MCF 10A (cell line): ENCODE data around the gene PDGFC. TPM values are rescaled to one million over a fixed set of nuclear protein-coding genes. Genes with fewer than 3 reads are reported as not detected.

Experiments
- BruUV-seq: library from RNA; stranded (reverse); fragments of 400-500 nt; replicated peaks from 2 replicates; lab custom pipeline; 2021; lab: Mats Ljungman, UMichigan
- CTCF ChIA-PET: fragments of 300-600 bp; sonication (Branson Sonifier 250); formaldehyde crosslinking; extraction: SDS; loops from one replicate; lab custom pipeline; 2021; ENCODE audit warnings: antibody characterized with exemption, inconsistent platforms; lab: Yijun Ruan, JAX
- POLR2A ChIA-PET: fragments of 300-600, 350-650 bp; sonication (Branson Sonifier 250); formaldehyde crosslinking; extraction: SDS; loops from one replicate; lab custom pipeline; 2020; ENCODE audit warnings: antibody characterized with exemption, inconsistent platforms; lab: Yijun Ruan, JAX
- DNase-seq: peaks from one replicate; pipeline ENCODE4 v3.0.0-alpha.2; 2018; ENCODE audit not compliant: unreplicated experiment
- H3K27ac Mint-ChIP-seq: one replicate; pipeline ENCODE4 v1.8.0; 2022; ENCODE audit warnings: mild to moderate bottlenecking, low read depth, mixed read lengths; ENCODE audit not compliant: unreplicated experiment
- H3K27me3 Mint-ChIP-seq: one replicate; pipeline ENCODE4 v1.8.0; 2022; ENCODE audit warnings: mixed read lengths; ENCODE audit not compliant: insufficient read depth, unreplicated experiment
- H3K36me3 Mint-ChIP-seq: one replicate; pipeline ENCODE4 v1.8.0; 2022; ENCODE audit warnings: mild to moderate bottlenecking, moderate library complexity, mixed read lengths; ENCODE audit not compliant: insufficient read depth, unreplicated experiment
- H3K4me1 Mint-ChIP-seq: one replicate; pipeline ENCODE4 v1.8.0; 2022; ENCODE audit warnings: mixed read lengths; ENCODE audit not compliant: insufficient read depth, unreplicated experiment
- H3K4me3 Mint-ChIP-seq: one replicate; pipeline ENCODE4 v1.8.0; 2022; ENCODE audit warnings: mild to moderate bottlenecking, moderate library complexity, mixed read lengths; ENCODE audit not compliant: unreplicated experiment
- H3K9me3 Mint-ChIP-seq: one replicate; pipeline ENCODE4 v1.8.0; 2022; ENCODE audit warnings: mixed read lengths; ENCODE audit not compliant: unreplicated experiment
- intact Hi-C: fragments of 100-400 bp; cut with micrococcal nuclease; formaldehyde crosslinking; loops from 2 replicates; pipeline ENCODE4 v1.14.1; 2022
- total RNA-seq: library from RNA; stranded (reverse); gene quantifications from 2 replicates; pipeline ENCODE4 v1.2.3, GENCODE V29; 2022
- TF ChIP-seq, protein P1 (sequence below): fragments of 200-600 bp; IDR thresholded peaks from one replicate; pipeline ENCODE4 v1.8.0; 2022; ENCODE audit warnings: antibody characterized with exemption, mild to moderate bottlenecking; ENCODE audit not compliant: unreplicated experiment

PDGFC gene
- total RNA-seq, 1 experiment from 2014 or later = 74.8 TPM

DNA sequence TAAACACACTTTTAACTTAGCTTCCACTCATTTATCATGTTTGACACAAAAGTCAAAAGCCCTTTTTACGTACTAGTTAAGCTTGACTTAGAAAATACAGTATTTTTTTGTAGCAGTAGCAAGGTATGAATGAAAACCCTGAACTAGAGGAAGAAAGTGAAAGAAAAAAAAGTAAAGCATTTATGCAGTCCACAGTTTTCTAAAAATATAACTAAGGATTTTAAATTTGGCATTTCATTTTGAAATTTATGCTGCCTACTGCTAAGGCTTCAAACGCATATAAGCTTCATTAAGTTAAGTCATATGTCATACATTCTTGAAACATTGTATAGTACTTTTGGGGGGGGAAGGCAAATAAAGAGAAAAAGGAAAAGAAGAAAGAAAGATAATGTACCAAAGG is 201.5 kb downstream of the PDGFC start:
- Mint-ChIP-seq H3K36me3 (peaks cover 24% of the 10 kb centered on the region), H3K27ac (peak overlapping the region; percentile 52), H3K4me1 (peaks cover 46% of the 10 kb centered on the region), H3K4me3 (peak overlapping the region; percentile 63), H3K27me3 (no peaks in the 10 kb centered on the region), H3K9me3 (no peaks in the 10 kb centered on the region)
- TF ChIP-seq, protein P1, sequence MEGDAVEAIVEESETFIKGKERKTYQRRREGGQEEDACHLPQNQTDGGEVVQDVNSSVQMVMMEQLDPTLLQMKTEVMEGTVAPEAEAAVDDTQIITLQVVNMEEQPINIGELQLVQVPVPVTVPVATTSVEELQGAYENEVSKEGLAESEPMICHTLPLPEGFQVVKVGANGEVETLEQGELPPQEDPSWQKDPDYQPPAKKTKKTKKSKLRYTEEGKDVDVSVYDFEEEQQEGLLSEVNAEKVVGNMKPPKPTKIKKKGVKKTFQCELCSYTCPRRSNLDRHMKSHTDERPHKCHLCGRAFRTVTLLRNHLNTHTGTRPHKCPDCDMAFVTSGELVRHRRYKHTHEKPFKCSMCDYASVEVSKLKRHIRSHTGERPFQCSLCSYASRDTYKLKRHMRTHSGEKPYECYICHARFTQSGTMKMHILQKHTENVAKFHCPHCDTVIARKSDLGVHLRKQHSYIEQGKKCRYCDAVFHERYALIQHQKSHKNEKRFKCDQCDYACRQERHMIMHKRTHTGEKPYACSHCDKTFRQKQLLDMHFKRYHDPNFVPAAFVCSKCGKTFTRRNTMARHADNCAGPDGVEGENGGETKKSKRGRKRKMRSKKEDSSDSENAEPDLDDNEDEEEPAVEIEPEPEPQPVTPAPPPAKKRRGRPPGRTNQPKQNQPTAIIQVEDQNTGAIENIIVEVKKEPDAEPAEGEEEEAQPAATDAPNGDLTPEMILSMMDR = no peak
- intact Hi-C loops = loop anchor here (2.0 to 10.0 kb wide), 5 partner anchors 61 to 355 kb away; no protein-coding TSS in a partner anchor
- no peak for DNase-seq
- no TSS peak for BruUV-seq
- CTCF ChIA-PET = interaction anchor here (0.7 to 2.2 kb wide), 7 partner anchors 92 to 657 kb away, joined by 3 to 7 read pairs (median 4); partner anchors contain the start of gene PDGFC
- POLR2A ChIA-PET = interaction anchor here (0.6 to 8.3 kb wide), 17 partner anchors 8 to 296 kb away, joined by 3 to 91 read pairs (median 8); partner anchors contain the start of gene PDGFC

DNA sequence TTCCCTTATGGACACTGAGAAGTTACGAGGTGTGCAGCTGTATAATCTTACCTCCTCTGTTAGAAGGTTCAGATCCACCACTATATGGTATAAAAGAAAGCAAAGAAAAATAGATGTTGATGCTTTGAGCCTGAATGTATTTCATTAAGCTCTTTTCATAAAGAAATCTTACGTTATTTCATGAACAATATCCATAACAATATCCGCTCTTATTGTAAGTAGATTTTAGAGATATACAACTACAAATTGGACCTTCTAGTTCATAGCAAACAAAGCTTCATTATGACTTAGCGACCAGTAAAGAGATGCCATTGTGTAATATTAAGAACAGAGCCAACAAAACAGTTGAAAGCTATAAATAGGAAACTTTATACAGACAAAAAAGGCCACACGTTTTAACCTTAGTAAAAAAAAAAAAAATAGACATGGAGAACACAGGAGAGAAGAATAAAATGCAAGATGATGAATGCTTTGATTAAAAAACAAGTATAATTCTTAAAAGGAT is 203.6 kb downstream of the PDGFC start:
- no peak overlapping the region for H3K4me3 Mint-ChIP-seq

DNA sequence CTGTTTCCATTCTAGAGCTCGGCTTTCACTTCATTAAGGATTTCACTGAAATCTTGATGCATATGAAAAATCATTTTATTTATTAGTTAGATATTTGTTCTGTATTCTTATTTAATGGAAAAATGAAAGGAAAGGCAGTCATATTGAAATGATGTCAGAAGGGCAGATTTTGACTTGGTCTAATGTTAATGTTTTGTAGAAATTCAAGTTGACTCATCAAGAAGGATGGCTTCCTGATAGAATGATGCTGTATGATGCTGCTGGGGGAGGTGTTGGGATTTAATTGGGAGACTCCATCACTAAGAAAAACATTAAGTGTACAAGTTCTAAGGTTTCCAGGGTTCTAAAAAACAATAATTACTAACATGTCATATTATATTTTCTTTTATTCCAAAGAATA is 204.8 kb downstream of the PDGFC start:
- peaks cover 41% of the 10 kb centered on the region for H3K4me1 Mint-ChIP-seq
- ChIA-PET CTCF (interaction anchor here (0.9 kb wide), 1 partner anchor 797 kb away, joined by 3 read pairs; no protein-coding TSS in a partner anchor), POLR2A (interaction anchor here (8.2 kb wide), 1 partner anchor 179 kb away, joined by 64 read pairs; no protein-coding TSS in a partner anchor)
- H3K27ac Mint-ChIP-seq = peak overlapping the region; percentile 40
- H3K36me3 Mint-ChIP-seq = peaks cover 34% of the 10 kb centered on the region
- no peaks in the 10 kb centered on the region for H3K27me3 Mint-ChIP-seq
- intact Hi-C loops = no loop called here
- BruUV-seq = no TSS peak
- no peaks in the 10 kb centered on the region for H3K9me3 Mint-ChIP-seq
- DNase-seq = no peak
- TF ChIP-seq, protein P1 = no peak
- H3K4me3 Mint-ChIP-seq = no peak overlapping the region

More for the DNA sequence above, 203.6 kb downstream of the PDGFC start:
- intact Hi-C loops = no loop called here
- Mint-ChIP-seq H3K27ac (peak overlapping the region; percentile 91), H3K4me1 (peaks cover 46% of the 10 kb centered on the region), H3K27me3 (no peaks in the 10 kb centered on the region), H3K36me3 (peaks cover 32% of the 10 kb centered on the region), H3K9me3 (no peaks in the 10 kb centered on the region)
- DNase-seq = no peak
- ChIA-PET CTCF (interaction anchor here (0.6 to 1.0 kb wide), 4 partner anchors 144 to 386 kb away, joined by 3 to 5 read pairs (median 4); no protein-coding TSS in a partner anchor), POLR2A (interaction anchor here (0.6 to 8.2 kb wide), 7 partner anchors 17 to 588 kb away, joined by 3 to 64 read pairs (median 3); no protein-coding TSS in a partner anchor)
- no TSS peak for BruUV-seq
- TF ChIP-seq, protein P1 = no peak

DNA sequence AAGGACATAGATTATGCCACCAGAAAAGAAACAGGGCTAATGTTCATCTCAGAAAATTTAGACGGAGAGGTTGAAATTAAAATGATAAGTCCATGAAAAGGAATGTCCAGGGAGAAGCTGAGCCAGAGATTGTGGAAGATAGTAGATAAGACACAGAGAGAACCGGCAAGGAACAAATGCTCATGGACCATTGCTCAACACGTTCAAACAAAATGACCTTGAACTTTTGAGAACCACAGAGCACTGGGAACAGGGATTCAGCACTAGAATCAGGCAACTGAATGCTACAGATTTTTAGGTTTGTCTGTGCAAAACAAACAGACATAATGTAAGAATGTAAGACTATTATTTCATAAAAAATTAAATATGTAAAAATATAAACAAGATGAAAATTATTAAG is 206.3 kb downstream of the PDGFC start:
- Mint-ChIP-seq H3K36me3 (peaks cover 50% of the 10 kb centered on the region), H3K27ac (no peak overlapping the region), H3K27me3 (no peaks in the 10 kb centered on the region), H3K9me3 (no peaks in the 10 kb centered on the region), H3K4me1 (peaks cover 40% of the 10 kb centered on the region), H3K4me3 (no peak overlapping the region)
- CTCF ChIA-PET = no interaction called here
- POLR2A ChIA-PET = no interaction called here
- BruUV-seq = no TSS peak
- intact Hi-C loops = no loop called here
- DNase-seq = no peak
- TF ChIP-seq, protein P1 = no peak
